GM10248 (cell line): ENCODE data around the gene BSN.

Experiments used
- CTCF ChIA-PET: fragments of 300-600 bp; sonication (Branson Sonifier 250); formaldehyde crosslinking; extraction: SDS; loops from one replicate; lab custom pipeline; 2021; ENCODE audit warnings: antibody characterized with exemption; lab: Yijun Ruan, JAX
- POLR2A ChIA-PET: fragments of 350-650 bp; sonication (Branson Sonifier 250); formaldehyde crosslinking; extraction: SDS; loops from one replicate; lab custom pipeline; 2020; ENCODE audit warnings: antibody characterized with exemption; lab: Yijun Ruan, JAX
- DNase-seq: peaks from one replicate; pipeline ENCODE4 v3.0.0; 2012; ENCODE audit errors: extremely low spot score
- CTCF ChIP-seq: IDR thresholded peaks from 2 replicates; pipeline ENCODE4 v1.5.1; 2012; ENCODE audit warnings: mild to moderate bottlenecking, low read depth; ENCODE audit errors: extremely low read depth, missing control alignments, control extremely low read depth

The BSN gene

DNA sequence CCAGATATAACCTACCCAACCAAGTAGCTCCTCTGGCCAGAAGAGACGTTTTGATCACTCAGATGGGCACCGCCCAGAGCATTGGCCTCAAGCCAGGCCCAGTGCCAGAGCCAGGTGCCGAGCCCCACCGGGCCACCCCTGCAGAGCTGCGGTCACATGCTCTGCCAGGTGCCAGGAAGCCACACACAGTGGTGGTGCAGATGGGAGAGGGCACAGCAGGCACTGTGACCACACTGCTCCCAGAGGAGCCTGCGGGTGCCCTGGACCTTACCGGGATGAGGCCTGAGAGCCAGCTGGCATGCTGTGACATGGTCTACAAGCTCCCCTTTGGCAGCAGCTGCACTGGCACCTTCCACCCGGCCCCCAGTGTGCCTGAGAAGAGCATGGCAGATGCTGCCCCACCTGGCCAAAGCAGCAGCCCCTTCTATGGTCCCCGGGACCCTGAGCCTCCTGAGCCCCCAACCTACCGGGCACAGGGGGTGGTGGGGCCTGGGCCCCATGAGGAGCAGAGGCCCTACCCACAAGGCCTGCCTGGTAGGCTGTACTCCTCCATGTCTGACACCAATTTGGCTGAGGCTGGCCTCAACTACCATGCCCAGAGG, 100.8 kb downstream of the BSN start:
- no peak for DNase-seq
- ChIA-PET CTCF (interaction anchor here (1.2 to 1.5 kb wide), 4 partner anchors 9 to 115 kb away, joined by 3 to 4 read pairs (median 4); no protein-coding TSS in a partner anchor), POLR2A (no interaction called here)
- no peak for TF ChIP-seq CTCF

- TF ChIP-seq CTCF: no peak
- DNase-seq: no peak
- POLR2A ChIA-PET: interaction anchor here (0.5 kb wide), 1 partner anchor 177 kb away, joined by 4 read pairs; no protein-coding TSS in a partner anchor
- CTCF ChIA-PET: interaction anchor here (1.2 to 1.5 kb wide), 5 partner anchors 8 to 116 kb away, joined by 3 to 6 read pairs (median 4); no protein-coding TSS in a partner anchor
Measured at GRCh38 chr3:49655731-49656285, 101.5 kb downstream of the BSN start.

DNA sequence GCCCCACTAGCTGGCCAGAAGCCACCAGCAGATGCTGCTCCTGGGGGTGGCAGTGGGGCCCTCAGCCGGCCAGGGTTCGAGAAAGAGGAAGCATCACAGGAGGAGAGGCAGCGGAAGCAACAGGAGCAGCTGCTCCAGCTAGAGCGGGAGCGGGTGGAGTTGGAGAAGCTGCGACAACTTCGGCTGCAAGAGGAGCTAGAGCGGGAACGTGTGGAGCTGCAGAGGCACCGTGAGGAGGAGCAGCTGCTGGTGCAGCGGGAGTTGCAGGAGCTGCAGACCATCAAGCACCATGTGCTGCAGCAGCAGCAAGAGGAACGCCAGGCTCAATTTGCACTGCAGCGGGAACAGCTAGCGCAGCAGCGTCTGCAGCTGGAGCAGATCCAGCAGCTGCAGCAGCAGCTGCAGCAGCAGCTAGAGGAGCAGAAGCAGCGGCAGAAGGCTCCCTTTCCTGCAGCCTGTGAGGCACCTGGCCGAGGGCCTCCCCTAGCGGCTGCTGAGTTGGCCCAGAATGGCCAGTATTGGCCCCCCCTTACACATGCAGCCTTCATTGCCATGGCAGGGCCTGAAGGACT, 102.3 kb downstream of the BSN start:
- DNase-seq: no peak
- POLR2A ChIA-PET: no interaction called here
- peak; percentile 8 for TF ChIP-seq CTCF
- CTCF ChIA-PET: interaction anchor here (1.3 kb wide), 1 partner anchor 117 kb away, joined by 6 read pairs; no protein-coding TSS in a partner anchor

DNA sequence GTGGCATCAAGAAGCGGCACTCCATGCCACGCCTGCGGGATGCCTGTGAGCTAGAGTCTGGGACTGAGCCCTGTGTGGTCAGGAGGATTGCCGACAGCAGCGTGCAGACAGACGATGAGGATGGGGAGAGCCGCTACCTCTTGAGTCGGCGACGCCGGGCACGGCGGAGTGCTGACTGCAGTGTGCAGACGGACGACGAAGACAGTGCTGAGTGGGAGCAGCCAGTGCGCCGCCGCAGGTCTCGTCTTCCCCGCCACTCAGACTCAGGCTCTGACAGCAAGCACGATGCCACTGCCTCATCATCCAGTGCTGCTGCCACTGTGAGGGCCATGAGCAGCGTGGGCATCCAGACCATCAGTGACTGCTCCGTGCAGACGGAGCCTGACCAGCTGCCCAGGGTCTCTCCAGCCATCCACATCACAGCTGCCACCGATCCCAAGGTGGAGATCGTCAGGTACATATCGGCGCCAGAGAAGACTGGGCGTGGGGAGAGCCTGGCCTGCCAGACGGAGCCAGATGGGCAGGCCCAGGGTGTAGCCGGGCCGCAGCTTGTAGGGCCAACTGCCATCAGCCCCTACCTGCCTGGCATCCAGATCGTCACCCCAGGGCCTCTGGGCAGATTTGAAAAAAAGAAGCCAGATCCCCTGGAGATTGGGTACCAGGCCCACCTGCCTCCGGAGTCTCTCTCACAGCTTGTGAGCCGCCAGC, 103.1 kb downstream of the BSN start:
- CTCF ChIA-PET: interaction anchor here (1.3 kb wide), 1 partner anchor 117 kb away, joined by 6 read pairs; no protein-coding TSS in a partner anchor

GRCh38 chr3:49658711-49659110, 104.4 kb downstream of the BSN start:
- CTCF ChIA-PET: interaction anchor here (1.4 kb wide), 1 partner anchor 13 kb away, joined by 3 read pairs; no protein-coding TSS in a partner anchor
- DNase-seq: no peak
- POLR2A ChIA-PET: no interaction called here
- no peak for TF ChIP-seq CTCF

More for the DNA sequence above, 103.1 kb downstream of the BSN start:
- no peak for DNase-seq
- no peak for TF ChIP-seq CTCF
- POLR2A ChIA-PET: no interaction called here

- no peak for DNase-seq
- CTCF ChIA-PET: interaction anchor here (1.2 to 1.9 kb wide), 4 partner anchors 12 to 121 kb away, joined by 3 to 7 read pairs (median 6); no protein-coding TSS in a partner anchor
- POLR2A ChIA-PET: no interaction called here
- no peak for TF ChIP-seq CTCF
Measured at GRCh38 chr3:49659756-49660155, 105.5 kb downstream of the BSN start.
